GM19463 (cell line): ENCODE data around the gene MYPOP.

Source experiments
- ATAC-seq: cut with Tn5 transposase; IDR thresholded peaks from one replicate; pipeline ENCODE4 v1.9.1; 2021; ENCODE audit warnings: mild to moderate bottlenecking, moderate library complexity; ENCODE audit not compliant: unreplicated experiment

MYPOP gene

DNA sequence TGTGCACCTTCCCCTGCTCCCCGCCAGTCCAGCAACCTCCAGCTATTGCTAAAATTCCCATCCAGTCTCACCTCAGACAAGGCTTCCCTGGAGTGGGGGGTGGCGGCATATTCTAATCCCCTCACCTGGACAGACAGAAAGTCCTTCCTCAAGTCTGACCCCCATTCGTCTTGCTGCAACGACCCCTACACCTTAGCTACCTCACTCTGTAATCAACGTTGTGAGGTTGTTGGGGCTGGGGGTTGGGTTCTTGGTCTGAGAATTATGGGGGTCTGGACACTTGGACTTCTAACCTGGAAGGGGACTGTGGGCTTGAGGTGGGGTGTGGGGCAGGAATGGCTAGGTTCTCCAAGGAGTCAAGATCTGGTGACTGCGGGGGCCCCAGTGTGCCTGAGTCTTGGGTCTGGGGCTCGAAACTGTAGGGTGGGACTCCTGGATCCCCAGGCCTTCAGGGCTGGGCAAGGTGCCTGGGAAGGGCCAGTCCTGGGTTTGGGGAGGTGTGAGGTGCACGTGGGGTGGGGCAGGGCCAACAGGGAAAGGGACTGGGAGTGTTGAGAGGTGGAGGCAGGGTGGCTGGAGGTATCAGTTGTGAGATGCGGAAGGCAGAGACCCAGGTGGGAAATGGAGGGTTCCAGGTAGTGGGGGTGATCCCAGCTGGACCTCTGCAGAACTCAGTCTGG lies 37.0 kb downstream of the MYPOP start:
- no peak for ATAC-seq

DNA sequence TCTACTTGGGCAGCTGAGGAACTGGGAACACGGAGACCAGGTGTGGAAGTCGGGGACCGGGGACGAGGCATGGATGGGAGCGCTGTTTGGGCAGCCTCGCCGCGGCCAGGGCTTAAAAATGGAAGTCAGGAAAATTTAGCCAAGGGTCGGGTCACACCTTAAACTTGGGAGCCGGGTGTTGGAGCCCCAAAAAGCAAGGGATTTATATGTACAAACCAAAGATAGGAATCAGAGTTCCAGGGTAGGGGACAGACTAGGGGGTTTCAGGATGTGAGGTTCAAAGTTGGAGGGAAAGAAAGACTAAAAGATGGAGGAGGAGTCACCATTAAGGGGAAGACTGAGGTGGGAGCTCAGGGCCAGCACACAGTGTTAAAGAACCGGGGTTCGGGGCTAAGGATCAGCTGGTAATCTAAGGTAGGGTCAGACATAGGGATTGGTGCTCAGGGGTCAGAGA lies 37.8 kb downstream of the MYPOP start:
- no peak for ATAC-seq

DNA sequence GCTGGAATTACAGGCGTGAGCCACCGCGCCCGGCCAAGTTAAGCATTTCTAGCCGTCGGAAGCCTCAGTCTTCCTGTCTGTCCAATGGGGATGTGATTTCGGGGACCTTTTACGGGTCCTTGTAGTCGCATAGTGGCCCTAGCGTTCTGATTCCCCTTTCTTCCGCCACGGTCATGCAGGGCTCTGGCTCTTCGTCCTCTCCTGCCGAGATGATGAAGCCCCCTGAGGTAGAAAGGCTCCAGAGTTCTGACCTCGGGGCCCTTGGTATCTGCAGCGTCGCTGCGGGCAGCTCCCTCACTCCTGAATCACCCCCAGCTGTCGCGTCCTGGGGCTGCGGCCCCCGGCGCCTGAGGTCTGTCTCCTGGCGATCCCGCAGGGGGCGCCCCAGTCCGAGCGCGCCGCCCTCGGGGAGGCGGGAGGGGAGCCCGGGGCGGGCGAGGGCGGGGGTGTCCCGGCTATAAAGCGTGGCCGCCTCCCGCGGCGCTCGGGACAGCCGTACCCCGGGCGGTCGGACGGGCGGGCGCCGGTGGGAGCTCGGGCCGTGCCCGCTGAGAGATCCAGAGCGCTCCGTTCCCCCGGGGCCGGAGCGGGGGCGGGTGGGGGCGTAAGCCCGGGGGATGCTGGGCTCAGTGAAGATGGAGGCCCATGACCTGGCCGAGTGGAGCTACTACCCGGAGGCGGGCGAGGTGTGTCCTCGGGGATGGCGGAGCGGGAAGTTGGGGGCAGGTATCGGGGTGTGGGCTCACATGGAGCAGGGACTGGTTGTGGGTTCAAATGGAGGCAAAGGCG lies 38.4 kb downstream of the MYPOP start, which contains the start of gene FOXA3:
TSS of gene FOXA3 (plus strand) at position 487 of the 789 bp plus-strand sequence. CDS start at position 618, 131 bp downstream.
- ATAC-seq: no peak

DNA sequence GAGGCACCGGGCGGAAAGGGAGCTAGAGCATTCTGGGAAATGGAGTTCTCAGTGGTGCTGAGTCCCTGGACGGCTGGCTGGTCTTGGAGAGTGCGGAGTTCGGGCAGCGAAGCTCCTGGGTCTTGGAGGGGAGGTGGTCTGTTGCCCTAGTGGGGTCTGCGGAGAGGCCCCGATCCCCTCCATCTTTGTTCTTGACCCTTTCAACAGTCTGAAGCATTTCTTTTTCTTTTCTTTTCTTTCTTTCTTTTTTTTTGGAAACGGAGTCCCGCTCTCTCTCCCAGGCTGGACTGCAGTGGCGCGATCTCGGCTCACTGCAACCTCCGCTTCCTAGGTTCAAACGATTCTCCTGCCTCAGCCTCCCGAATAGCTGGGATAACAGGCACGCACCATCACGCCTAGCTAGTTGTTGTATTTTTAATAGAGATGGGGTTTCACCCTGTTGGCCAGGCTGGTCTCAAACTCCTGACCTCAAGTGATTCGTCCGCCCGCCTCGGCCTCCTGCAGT lies 39.0 kb downstream of the MYPOP start:
- no peak for ATAC-seq

DNA sequence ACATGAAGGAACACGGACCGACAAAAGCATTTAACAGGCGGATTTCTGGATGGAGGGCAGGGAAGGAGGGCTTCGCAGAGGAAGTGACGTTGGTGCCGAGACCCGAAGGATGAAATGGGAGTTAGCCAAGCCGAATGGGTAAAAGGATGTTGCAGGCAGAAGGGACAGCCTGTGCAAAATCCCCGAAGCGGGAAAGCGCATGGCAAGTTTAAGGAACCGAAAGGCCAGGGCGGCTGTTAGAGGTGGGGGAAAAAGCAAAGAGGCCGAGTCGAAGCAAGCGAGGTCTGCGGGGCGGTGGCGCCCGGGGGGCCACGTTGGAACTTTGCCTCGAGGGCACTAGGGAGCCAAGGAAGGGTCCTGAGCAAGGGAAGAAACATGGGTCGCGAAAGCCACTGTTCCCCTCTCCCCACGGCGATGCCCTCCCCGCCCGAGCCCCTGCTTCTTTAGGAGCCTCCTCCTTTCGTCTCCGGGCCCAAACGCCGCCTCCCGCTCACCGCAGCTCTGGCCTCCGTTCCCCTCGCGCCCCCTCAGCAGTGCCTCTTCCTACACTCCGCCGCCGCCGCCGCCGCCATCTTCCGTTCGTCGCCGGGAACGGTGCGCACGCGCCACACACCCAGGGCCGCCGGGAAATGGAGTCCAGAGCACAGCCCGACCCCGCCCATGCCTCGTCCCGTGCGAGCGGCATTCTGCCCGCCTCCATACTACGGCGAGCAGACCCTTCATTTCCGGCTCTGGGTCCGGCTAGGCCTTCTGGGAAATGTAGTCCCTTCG lies 39.7 kb downstream of the MYPOP start, which contains the start of gene SYMPK:
TSS of gene SYMPK (minus strand) at position 584 of the 771 bp plus-strand sequence. CDS start 8,652 bp downstream, outside the sequence.
- ATAC-seq: peak; percentile 94

DNA sequence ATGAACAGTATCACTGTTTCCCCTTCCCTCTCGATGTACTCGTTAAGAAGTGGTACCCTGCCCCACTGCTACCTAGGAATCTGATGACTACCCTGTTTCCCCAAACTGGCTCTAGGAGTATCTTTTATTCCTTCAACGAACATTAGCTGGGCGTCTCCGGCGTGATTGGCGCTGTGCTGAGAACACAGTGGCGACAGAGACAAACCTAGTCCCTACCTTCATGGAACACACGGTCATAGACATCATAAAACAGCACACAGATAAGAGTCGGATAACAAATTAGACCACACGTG lies 40.2 kb downstream of the MYPOP start:
- ATAC-seq: no peak

DNA sequence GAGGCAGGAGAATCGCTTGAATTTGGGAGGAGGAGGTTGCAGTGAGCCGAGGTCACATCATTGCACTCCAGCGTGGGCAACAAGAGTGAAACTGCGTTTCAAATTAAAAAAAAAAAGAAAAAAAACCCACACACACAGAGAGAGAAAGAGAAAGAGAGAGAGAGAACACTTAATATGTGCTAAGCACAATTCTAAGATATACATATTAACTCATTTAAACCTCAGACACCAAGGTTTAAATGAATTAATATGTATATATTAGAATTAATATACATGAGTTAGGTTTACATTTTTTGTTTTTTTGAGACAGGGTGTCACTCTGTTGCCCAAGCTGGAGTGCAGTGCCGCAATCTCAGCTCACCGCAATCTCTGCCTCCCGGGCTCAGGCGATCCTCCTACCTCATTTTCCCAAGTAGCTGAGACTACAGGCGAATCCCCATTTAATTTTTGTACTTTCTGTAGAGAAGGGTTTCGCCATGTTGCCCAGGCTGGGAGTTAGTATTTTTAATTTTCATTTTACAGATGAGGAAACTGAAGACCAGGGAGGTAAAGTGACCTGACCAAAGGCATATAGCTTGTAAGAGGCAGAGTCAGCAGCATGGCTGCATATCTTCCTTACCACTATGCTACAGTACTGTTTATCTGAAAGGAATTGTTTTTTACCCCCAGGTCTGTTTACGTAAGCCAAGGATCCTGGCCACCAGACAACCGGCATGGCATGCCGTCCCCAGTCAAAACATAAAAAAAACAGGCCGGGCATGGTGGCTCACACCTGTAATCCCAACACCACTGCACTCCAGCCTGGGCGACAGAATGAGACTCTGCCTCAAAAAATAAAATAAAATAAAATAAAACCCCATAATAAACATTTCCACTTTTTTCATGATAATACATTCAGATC lies 41.8 kb downstream of the MYPOP start:
- no peak for ATAC-seq

DNA sequence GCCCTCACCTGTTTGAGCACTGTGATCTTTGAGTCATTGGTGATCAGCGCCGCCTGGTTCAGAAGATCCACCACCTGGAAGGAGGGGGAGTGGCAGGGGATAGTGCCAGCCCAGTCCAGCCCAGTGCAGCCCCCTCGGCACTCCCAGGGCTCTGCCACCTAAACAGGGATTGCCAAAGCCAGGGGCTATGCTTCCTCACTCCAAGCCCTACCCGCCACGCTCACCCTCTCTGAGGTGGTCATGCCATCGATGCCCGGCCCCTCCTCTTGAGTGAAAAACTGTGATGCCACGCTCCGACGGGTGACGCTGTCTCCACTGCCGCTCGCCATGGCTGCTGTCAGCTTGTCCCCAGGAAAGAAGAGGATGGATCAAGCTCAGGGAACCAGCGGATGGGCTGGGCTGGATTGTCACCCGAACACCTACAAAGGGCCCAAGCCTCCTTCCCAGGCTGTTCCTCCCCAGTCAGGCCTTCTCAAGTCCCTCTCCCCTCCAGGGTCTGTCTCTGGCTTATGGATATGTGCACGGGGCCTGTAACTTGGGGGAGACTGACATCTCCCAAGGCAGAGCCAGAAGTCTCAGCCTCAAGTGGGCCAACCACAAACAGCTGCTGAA lies 48.1 kb downstream of the MYPOP start:
- no peak for ATAC-seq

DNA sequence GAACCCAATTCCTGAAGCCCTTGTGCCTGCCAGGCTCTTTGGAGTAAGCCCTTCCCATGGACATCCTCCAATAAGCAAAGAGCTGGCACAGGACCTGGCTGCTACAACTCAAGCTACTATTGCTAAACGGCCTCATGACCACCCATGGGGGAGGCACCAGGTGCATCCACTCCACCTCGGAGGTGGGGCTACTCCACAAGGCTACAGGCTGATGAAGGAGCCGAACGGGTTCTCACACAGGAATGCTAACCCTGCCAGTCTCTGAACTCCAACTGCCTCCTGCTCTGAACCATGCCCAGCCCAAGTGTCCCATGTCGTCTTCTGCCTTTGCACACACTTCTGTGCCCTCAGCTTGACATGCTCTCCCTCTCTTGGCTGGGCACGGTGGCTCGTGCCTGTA lies 49.4 kb downstream of the MYPOP start:
- ATAC-seq: no peak

DNA sequence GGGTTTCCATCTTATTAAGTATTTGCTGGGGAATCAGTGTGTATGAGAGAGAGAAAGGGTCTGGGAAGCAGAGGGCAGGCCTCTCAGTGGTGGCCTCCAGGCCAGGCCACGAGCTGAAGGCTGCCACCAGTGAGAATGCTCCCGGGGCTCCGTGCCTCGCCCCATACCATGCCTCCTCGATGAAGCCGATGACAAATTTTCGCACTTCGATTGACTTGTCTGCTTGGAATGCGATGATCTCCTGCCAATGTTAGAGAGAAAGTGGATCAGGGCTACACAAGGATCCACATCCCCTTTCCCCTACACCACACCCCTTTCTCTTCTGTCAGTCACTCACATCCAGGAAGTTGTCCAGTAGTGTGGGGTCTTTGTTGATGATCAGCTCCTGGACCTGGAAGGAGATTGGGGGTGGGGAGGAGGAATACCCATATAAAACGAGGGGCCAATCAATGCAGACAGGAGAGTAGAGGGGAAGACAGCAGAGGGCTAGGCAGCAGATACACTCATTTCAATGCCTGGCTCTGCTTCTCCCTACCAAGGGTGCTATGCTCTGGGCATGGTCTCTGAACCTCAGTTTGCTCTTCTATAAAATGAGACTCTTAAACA lies 50.2 kb downstream of the MYPOP start:
- ATAC-seq: no peak

DNA sequence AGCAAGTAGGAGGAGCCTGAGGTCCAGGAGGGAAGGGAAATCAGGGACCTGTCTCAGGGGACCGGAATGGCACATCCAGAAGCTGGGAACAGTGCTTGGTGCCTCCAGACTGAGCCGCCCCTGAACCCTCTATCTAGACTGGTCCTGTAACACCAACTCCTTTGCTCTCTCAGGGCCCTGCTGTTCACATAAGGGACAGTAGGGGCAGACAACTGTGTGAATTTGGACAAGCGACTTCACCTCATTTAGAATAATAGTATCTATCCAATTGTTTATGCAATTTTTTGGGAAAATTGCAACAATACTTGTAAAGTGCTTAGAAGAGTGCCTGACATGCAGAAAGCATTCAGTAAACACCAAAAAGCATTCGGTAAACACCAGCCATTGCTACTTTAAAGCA lies 53.5 kb downstream of the MYPOP start:
- no peak for ATAC-seq

DNA sequence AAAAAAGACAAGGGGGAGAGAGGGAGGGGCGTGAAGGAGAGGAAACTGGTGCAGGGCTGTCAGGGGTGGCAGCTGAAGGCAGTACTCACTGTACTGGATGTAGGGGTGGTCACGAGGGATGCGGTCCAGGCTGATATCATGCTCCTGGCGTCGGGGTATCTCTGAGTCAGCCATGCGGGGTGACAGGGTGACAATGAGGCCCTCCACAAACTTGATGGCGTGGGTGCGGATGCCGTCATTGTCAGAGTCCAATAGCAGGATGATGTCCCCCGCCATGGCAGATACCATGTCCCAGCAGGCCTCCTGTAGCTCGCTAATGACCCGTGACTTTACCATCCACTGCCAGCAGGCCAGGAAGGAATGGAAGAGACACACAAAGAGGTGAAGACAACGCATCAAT lies 54.8 kb downstream of the MYPOP start:
- ATAC-seq: no peak

DNA sequence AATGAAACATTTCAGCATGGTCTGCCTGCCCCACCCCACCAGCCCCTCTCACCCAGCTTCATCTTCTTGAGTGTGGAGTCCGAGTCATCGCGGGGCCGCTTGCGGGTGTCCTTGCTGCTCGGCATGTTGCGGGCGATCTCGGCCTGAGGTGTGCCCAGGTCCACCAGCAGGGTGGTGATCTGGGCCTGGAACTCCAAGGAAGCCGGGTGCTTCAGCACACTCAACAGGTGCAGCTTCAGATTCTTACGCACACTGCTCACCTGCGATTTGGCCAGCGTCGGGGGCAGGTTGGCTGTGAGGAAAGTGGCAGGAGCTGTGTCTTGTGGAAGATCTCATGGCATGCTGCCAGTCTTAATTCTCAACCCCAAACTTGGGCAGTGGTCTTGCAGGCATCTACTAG lies 60.2 kb downstream of the MYPOP start:
- no peak for ATAC-seq
